Activated B cell treated with CpG ODN at 0.5 μM for 24 hours (primary cell): ENCODE results near the gene EIF2S3. TPM values are rescaled to one million over a fixed set of nuclear protein-coding genes. Genes with fewer than 3 reads are reported as not detected.

ENCODE experiments used
- ATAC-seq: fragments of 200-7000 bp; cut with Tn5 transposase; one replicate; pipeline ENCODE4 v1.10.0; 2021; ENCODE audit warnings: low read depth, mild to moderate bottlenecking, moderate library complexity
- CTCF ChIA-PET: fragments of 350-600 bp; sonication (Branson Sonifier 250); formaldehyde crosslinking; loops from one replicate; lab custom pipeline; 2021; ENCODE audit warnings: antibody characterized with exemption; lab: Charles Lee
- POLR2A ChIA-PET: fragments of 350-600 bp; sonication (Branson Sonifier 250); formaldehyde crosslinking; loops from one replicate; lab custom pipeline; 2021; ENCODE audit warnings: antibody characterized with exemption; lab: Charles Lee
- DNase-seq: peaks from one replicate; pipeline ENCODE4 v3.0.0; 2022
- H3K27ac Mint-ChIP-seq: one replicate; pipeline ENCODE4 v1.8.0; 2020; ENCODE audit warnings: mixed read lengths
- H3K27me3 Mint-ChIP-seq: one replicate; pipeline ENCODE4 v1.8.0; 2021; ENCODE audit warnings: mixed read lengths
- H3K36me3 Mint-ChIP-seq: one replicate; pipeline ENCODE4 v1.8.0; 2021; ENCODE audit warnings: low read depth, mixed read lengths
- H3K4me1 Mint-ChIP-seq: one replicate; pipeline ENCODE4 v1.8.0; 2021; ENCODE audit warnings: mixed read lengths
- H3K4me3 Mint-ChIP-seq: one replicate; pipeline ENCODE4 v1.8.0; 2020; ENCODE audit warnings: mild to moderate bottlenecking, mixed read lengths
- H3K9me3 Mint-ChIP-seq: one replicate; pipeline ENCODE4 v1.8.0; 2020; ENCODE audit warnings: mixed read lengths
- CTCF ChIP-seq: fragments of 200-600 bp; IDR thresholded peaks from one replicate; pipeline ENCODE4 v1.8.0; 2022; ENCODE audit warnings: antibody characterized with exemption, mild to moderate bottlenecking
- intact Hi-C: fragments of 100-400 bp; cut with micrococcal nuclease; formaldehyde crosslinking; loops from one replicate; pipeline ENCODE4 v1.15.1; 2024
- total RNA-seq: library from RNA; stranded (reverse); gene quantifications from 2 replicates; pipeline ENCODE4 v1.2.3, GENCODE V29; 2022

EIF2S3 gene
- total RNA-seq, 1 donor from 2014 or later: 314 TPM

GRCh38 chrX:24080704-24081103 is 25.9 kb downstream of the EIF2S3 start:
- H3K4me1 Mint-ChIP-seq: peaks cover 3% of the 10 kb centered on the region
- DNase-seq (no peak), ATAC-seq (no peak)
- H3K4me3 Mint-ChIP-seq: no peak overlapping the region
- ChIA-PET CTCF (interaction anchor here (1.0 kb wide), 1 partner anchor 162 kb away, joined by 3 read pairs; no protein-coding TSS in a partner anchor), POLR2A (no interaction called here)
- H3K9me3 Mint-ChIP-seq: no peaks in the 10 kb centered on the region
- TF ChIP-seq CTCF: no peak
- H3K27ac Mint-ChIP-seq: no peak overlapping the region
- no peaks in the 10 kb centered on the region for H3K27me3 Mint-ChIP-seq
- intact Hi-C loops: loop anchor here (1.0 to 5.0 kb wide), 2 partner anchors 70 to 87 kb away; no protein-coding TSS in a partner anchor
- peaks cover 28% of the 10 kb centered on the region for H3K36me3 Mint-ChIP-seq

- peaks cover 18% of the 10 kb centered on the region for H3K36me3 Mint-ChIP-seq
- ATAC-seq (peak; percentile 65), DNase-seq (peak; percentile 14)
- no peak overlapping the region for H3K27ac Mint-ChIP-seq
- H3K27me3 Mint-ChIP-seq: no peaks in the 10 kb centered on the region
- H3K4me1 Mint-ChIP-seq: peaks cover 3% of the 10 kb centered on the region
- POLR2A ChIA-PET: interaction anchor here (0.6 kb wide), 2 partner anchors 56 to 266 kb away, joined by 3 read pairs; no protein-coding TSS in a partner anchor
- no peak overlapping the region for H3K4me3 Mint-ChIP-seq
- H3K9me3 Mint-ChIP-seq: no peaks in the 10 kb centered on the region
- TF ChIP-seq CTCF: no peak
- CTCF ChIA-PET: interaction anchor here (1.0 kb wide), 1 partner anchor 161 kb away, joined by 3 read pairs; no protein-coding TSS in a partner anchor
- intact Hi-C loops: loop anchor here (1.0 to 5.0 kb wide), 3 partner anchors 69 to 161 kb away; no protein-coding TSS in a partner anchor
Observed at GRCh38 chrX:24081661-24082154, 27.0 kb downstream of the EIF2S3 start.

- intact Hi-C loops: loop anchor here (1.0 to 5.0 kb wide), 2 partner anchors 85 to 160 kb away; no protein-coding TSS in a partner anchor
- CTCF ChIA-PET: no interaction called here
- H3K4me1 Mint-ChIP-seq: peaks cover 3% of the 10 kb centered on the region
Observed at GRCh38 chrX:24082447-24082846, 27.7 kb downstream of the EIF2S3 start.

GRCh38 chrX:24085101-24085500 is 30.3 kb downstream of the EIF2S3 start:
- Mint-ChIP-seq H3K27me3 (no peaks in the 10 kb centered on the region), H3K4me1 (peaks cover 3% of the 10 kb centered on the region), H3K36me3 (no peaks in the 10 kb centered on the region), H3K4me3 (no peak overlapping the region), H3K9me3 (no peaks in the 10 kb centered on the region), H3K27ac (no peak overlapping the region)
- no peak for ATAC-seq
- POLR2A ChIA-PET: no interaction called here
- intact Hi-C loops: no loop called here
- CTCF ChIA-PET: no interaction called here
- TF ChIP-seq CTCF: no peak
- DNase-seq: no peak

More at GRCh38 chrX:24082447-24082846, 27.7 kb downstream of the EIF2S3 start:
- Mint-ChIP-seq H3K36me3 (peaks cover 13% of the 10 kb centered on the region), H3K27ac (no peak overlapping the region), H3K9me3 (no peaks in the 10 kb centered on the region), H3K4me3 (no peak overlapping the region), H3K27me3 (no peaks in the 10 kb centered on the region)
- ATAC-seq: no peak
- DNase-seq: no peak
- TF ChIP-seq CTCF: no peak
- POLR2A ChIA-PET: interaction anchor here (0.6 to 0.7 kb wide), 4 partner anchors 20 to 340 kb away, joined by 3 to 6 read pairs (median 4); no protein-coding TSS in a partner anchor

- intact Hi-C loops: no loop called here
- ChIA-PET CTCF (no interaction called here), POLR2A (no interaction called here)
- no peak for DNase-seq
- Mint-ChIP-seq H3K4me3 (no peak overlapping the region), H3K36me3 (no peaks in the 10 kb centered on the region), H3K4me1 (no peaks in the 10 kb centered on the region), H3K27me3 (no peaks in the 10 kb centered on the region), H3K9me3 (no peaks in the 10 kb centered on the region), H3K27ac (no peak overlapping the region)
- no peak for ATAC-seq
- TF ChIP-seq CTCF: no peak
Observed at GRCh38 chrX:24090300-24091200, 35.8 kb downstream of the EIF2S3 start.
